Memory B cell (primary cell): ENCODE measurements around the gene CLEC10A.
"Not testable (repeated sequence)": the region's sequence is repeated elsewhere in the genome, so short reads cannot be mapped to it uniquely, and the experiment has no call there.

Experiments used
- ATAC-seq: fragments of 150-1000 bp; cut with Tn5 transposase; 2 replicates; pipeline ENCODE4 v1.10.0; 2021; ENCODE audit warnings: low read depth, mild to moderate bottlenecking, moderate library complexity
- DNase-seq, 2 donors: peaks; one replicate each; pipeline ENCODE4 v3.0.0; 2022; ENCODE audit warnings: low spot score in 2 of 2
- H3K27ac Mint-ChIP-seq: one replicate; pipeline ENCODE4 v1.8.0; 2022; ENCODE audit warnings: mild to moderate bottlenecking, moderate library complexity, mixed read lengths
- H3K27me3 Mint-ChIP-seq: one replicate; pipeline ENCODE4 v1.8.0; 2022; ENCODE audit warnings: mixed read lengths
- H3K36me3 Mint-ChIP-seq: one replicate; pipeline ENCODE4 v1.8.0; 2022; ENCODE audit warnings: mild to moderate bottlenecking, mixed read lengths
- H3K4me1 Mint-ChIP-seq: one replicate; pipeline ENCODE4 v1.8.0; 2022; ENCODE audit warnings: mixed read lengths
- H3K4me3 Mint-ChIP-seq: one replicate; pipeline ENCODE4 v1.8.0; 2022; ENCODE audit warnings: mild to moderate bottlenecking, moderate library complexity, mixed read lengths
- H3K9me3 Mint-ChIP-seq: one replicate; pipeline ENCODE4 v1.8.0; 2022; ENCODE audit warnings: mixed read lengths

Gene CLEC10A

GRCh38 chr17:7113273-7114071 lies 33.4 kb upstream of the CLEC10A start:
- no peaks in the 10 kb centered on the region for H3K9me3 Mint-ChIP-seq
- no peak overlapping the region for H3K27ac Mint-ChIP-seq
- H3K4me3 Mint-ChIP-seq, result no peak overlapping the region
- peaks cover 11% of the 10 kb centered on the region for H3K4me1 Mint-ChIP-seq
- DNase-seq (no peak), ATAC-seq (no peak)
- peaks cover 18% of the 10 kb centered on the region for H3K27me3 Mint-ChIP-seq
- H3K36me3 Mint-ChIP-seq, result no peaks in the 10 kb centered on the region

- DNase-seq, result no peak
- Mint-ChIP-seq H3K27ac (no peak overlapping the region), H3K4me3 (no peak overlapping the region), H3K36me3 (no peaks in the 10 kb centered on the region), H3K4me1 (peaks cover 11% of the 10 kb centered on the region), H3K27me3 (peaks cover 18% of the 10 kb centered on the region), H3K9me3 (no peaks in the 10 kb centered on the region)
- ATAC-seq, result no peak
Observed at GRCh38 chr17:7112510-7113108, 32.6 kb upstream of the CLEC10A start.

GRCh38 chr17:7111784-7112509 lies 31.9 kb upstream of the CLEC10A start:
- H3K36me3 Mint-ChIP-seq, result no peaks in the 10 kb centered on the region
- H3K9me3 Mint-ChIP-seq, result no peaks in the 10 kb centered on the region
- H3K4me3 Mint-ChIP-seq, result no peak overlapping the region
- no peak for DNase-seq
- peaks cover 18% of the 10 kb centered on the region for H3K27me3 Mint-ChIP-seq
- no peak for ATAC-seq
- no peak overlapping the region for H3K27ac Mint-ChIP-seq
- H3K4me1 Mint-ChIP-seq, result peaks cover 14% of the 10 kb centered on the region

GRCh38 chr17:7110617-7111306 lies 30.7 kb upstream of the CLEC10A start:
- peaks cover 18% of the 10 kb centered on the region for H3K27me3 Mint-ChIP-seq
- ATAC-seq, result no peak
- no peak overlapping the region for H3K27ac Mint-ChIP-seq
- peaks cover 14% of the 10 kb centered on the region for H3K4me1 Mint-ChIP-seq
- DNase-seq, result no peak
- no peak overlapping the region for H3K4me3 Mint-ChIP-seq
- H3K36me3 Mint-ChIP-seq, result no peaks in the 10 kb centered on the region
- H3K9me3 Mint-ChIP-seq, result no peaks in the 10 kb centered on the region

GRCh38 chr17:7109461-7110322 lies 29.6 kb upstream of the CLEC10A start:
- no peak for DNase-seq
- H3K27ac Mint-ChIP-seq, result no peak overlapping the region
- no peaks in the 10 kb centered on the region for H3K9me3 Mint-ChIP-seq
- H3K4me1 Mint-ChIP-seq, result peaks cover 14% of the 10 kb centered on the region
- no peak overlapping the region for H3K4me3 Mint-ChIP-seq
- H3K36me3 Mint-ChIP-seq, result no peaks in the 10 kb centered on the region
- peaks cover 18% of the 10 kb centered on the region for H3K27me3 Mint-ChIP-seq
- no peak for ATAC-seq

GRCh38 chr17:7108981-7109380 lies 28.9 kb upstream of the CLEC10A start:
- no peak for ATAC-seq
- Mint-ChIP-seq H3K4me3 (no peak overlapping the region), H3K4me1 (peaks cover 14% of the 10 kb centered on the region), H3K9me3 (no peaks in the 10 kb centered on the region), H3K27me3 (peaks cover 18% of the 10 kb centered on the region), H3K27ac (no peak overlapping the region), H3K36me3 (no peaks in the 10 kb centered on the region)
- DNase-seq, result no peak

GRCh38 chr17:7108560-7108925 lies 28.5 kb upstream of the CLEC10A start:
- Mint-ChIP-seq H3K4me1 (peaks cover 14% of the 10 kb centered on the region), H3K36me3 (no peaks in the 10 kb centered on the region), H3K27ac (no peak overlapping the region), H3K4me3 (no peak overlapping the region), H3K9me3 (no peaks in the 10 kb centered on the region), H3K27me3 (peaks cover 18% of the 10 kb centered on the region)
- DNase-seq (no peak), ATAC-seq (no peak)

- no peaks in the 10 kb centered on the region for H3K36me3 Mint-ChIP-seq
- peaks cover 20% of the 10 kb centered on the region for H3K27me3 Mint-ChIP-seq
- ATAC-seq (no peak), DNase-seq (no peak)
- H3K27ac Mint-ChIP-seq, result no peak overlapping the region
- peaks cover 14% of the 10 kb centered on the region for H3K4me1 Mint-ChIP-seq
- no peak overlapping the region for H3K4me3 Mint-ChIP-seq
- no peaks in the 10 kb centered on the region for H3K9me3 Mint-ChIP-seq
Observed at GRCh38 chr17:7107795-7108559, 27.9 kb upstream of the CLEC10A start.

- Mint-ChIP-seq H3K36me3 (no peaks in the 10 kb centered on the region), H3K4me1 (peaks cover 14% of the 10 kb centered on the region), H3K27ac (no peak overlapping the region), H3K9me3 (no peaks in the 10 kb centered on the region), H3K4me3 (no peak overlapping the region), H3K27me3 (peaks cover 23% of the 10 kb centered on the region)
- DNase-seq, result no peak
- no peak for ATAC-seq
Observed at GRCh38 chr17:7107012-7107754, 27.1 kb upstream of the CLEC10A start.

- Mint-ChIP-seq H3K36me3 (no peaks in the 10 kb centered on the region), H3K4me1 (peaks cover 1% of the 10 kb centered on the region), H3K4me3 (no peak overlapping the region), H3K27ac (no peak overlapping the region), H3K9me3 (no peaks in the 10 kb centered on the region), H3K27me3 (peaks cover 15% of the 10 kb centered on the region)
- ATAC-seq (no peak), DNase-seq (no peak)
Observed at GRCh38 chr17:7102421-7102820, 22.4 kb upstream of the CLEC10A start.

GRCh38 chr17:7101531-7101930 lies 21.5 kb upstream of the CLEC10A start:
- DNase-seq, result no peak
- Mint-ChIP-seq H3K9me3 (no peaks in the 10 kb centered on the region), H3K4me3 (no peak overlapping the region), H3K4me1 (no peaks in the 10 kb centered on the region), H3K27me3 (peaks cover 13% of the 10 kb centered on the region), H3K27ac (no peak overlapping the region), H3K36me3 (no peaks in the 10 kb centered on the region)
- no peak for ATAC-seq

- H3K36me3 Mint-ChIP-seq, H3K9me3 Mint-ChIP-seq, H3K27ac Mint-ChIP-seq, H3K4me1 Mint-ChIP-seq, ATAC-seq, DNase-seq, H3K4me3 Mint-ChIP-seq: not testable (repeated sequence)
- H3K27me3 Mint-ChIP-seq, result peaks cover 13% of the 10 kb centered on the region
Observed at GRCh38 chr17:7100641-7101379, 20.8 kb upstream of the CLEC10A start.
